ES-I3 (cell line): Measurements from ENCODE around the gene CNTNAP2.

Experiments
- H3K36me3 ChIP-seq: 2 replicates; pipeline ENCODE4 v1.6.1; 2013; ENCODE audit warnings: mild to moderate bottlenecking, low read length, control low read depth, moderate library complexity; ENCODE audit not compliant: insufficient read depth
- H3K4me1 ChIP-seq: 2 replicates; pipeline ENCODE4 v1.6.1; 2013; ENCODE audit warnings: mild to moderate bottlenecking, control low read depth, low read length; ENCODE audit not compliant: insufficient read depth
- H3K9ac ChIP-seq: 2 replicates; pipeline ENCODE4 v1.6.1; 2013; ENCODE audit warnings: low read depth, mild to moderate bottlenecking, low read length, moderate library complexity
- H3K9me3 ChIP-seq: 2 replicates; pipeline ENCODE4 v1.6.1; 2013; ENCODE audit warnings: mild to moderate bottlenecking, low read length, moderate library complexity; ENCODE audit not compliant: control insufficient read depth, insufficient read depth

The CNTNAP2 gene

GRCh38 chr7:148148456-148148855 is 2031.9 kb downstream of the CNTNAP2 start:
- Histone ChIP-seq H3K4me1 (no peaks in the 10 kb centered on the region), H3K36me3 (no peaks in the 10 kb centered on the region), H3K9me3 (peaks cover 5% of the 10 kb centered on the region; the same call in 1 of the 2 replicates), H3K9ac (no peak overlapping the region)

DNA sequence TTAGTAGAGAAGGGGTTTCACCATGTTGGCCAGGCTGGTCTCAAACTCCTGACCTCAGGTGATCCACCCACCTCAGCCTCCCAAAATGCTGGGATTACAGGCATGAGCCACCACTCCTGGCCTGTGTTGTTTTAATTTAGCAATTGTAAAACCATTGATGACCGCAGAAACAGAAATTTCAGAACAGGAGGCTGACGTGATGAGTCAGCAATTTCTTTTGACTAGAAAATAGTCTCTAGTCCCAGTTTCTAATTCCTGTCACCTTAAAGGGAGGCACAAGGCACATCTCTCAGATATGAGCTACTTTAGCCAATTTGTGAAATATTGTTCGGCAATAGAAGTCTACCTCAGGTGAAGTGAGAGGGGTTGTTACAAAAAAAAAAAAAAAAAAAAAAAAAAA is 2033.1 kb downstream of the CNTNAP2 start:
- H3K9me3 ChIP-seq, result no peaks in the 10 kb centered on the region; the same call in 1 of the 2 replicates
- no peak overlapping the region for H3K9ac ChIP-seq
- no peaks in the 10 kb centered on the region for H3K4me1 ChIP-seq
- no peaks in the 10 kb centered on the region for H3K36me3 ChIP-seq

GRCh38 chr7:148151778-148152177 is 2035.2 kb downstream of the CNTNAP2 start:
- Histone ChIP-seq H3K4me1 (no peaks in the 10 kb centered on the region), H3K36me3 (no peaks in the 10 kb centered on the region), H3K9me3 (no peaks in the 10 kb centered on the region; the same call in 1 of the 2 replicates), H3K9ac (no peak overlapping the region)

DNA sequence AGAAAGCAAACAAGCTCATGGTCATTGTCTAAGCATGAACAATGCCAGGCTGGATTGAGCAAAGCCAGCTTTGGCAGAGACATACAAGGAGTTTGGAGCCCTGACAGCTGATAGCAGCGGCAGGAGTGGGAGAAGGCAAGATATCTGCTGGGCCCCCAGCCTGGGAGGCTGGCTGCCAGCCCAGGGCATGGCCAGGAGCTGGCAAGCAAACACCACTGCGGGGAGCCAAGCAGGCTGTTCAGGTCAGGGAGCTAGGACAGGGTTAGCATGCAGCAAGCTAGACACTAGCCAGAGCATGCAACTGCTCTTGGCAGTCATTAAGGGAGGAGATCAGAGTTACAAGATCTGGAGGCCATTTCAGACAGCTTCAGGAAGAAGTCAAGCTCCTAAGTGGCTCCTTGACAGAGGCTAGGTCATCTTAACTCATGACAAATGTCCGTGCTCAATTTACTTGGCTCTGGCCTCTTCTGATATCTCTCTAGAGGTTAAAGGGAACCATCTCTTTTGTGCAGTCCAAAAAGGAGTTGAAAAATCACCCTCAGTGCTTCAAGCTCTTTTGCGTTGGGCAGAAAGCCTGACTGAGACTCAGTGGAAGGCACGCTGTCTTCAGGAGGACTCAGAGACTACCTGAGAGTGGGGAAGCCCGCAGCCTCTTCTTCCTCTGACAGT is 2037.1 kb downstream of the CNTNAP2 start:
- Histone ChIP-seq H3K9ac (no peak overlapping the region), H3K9me3 (no peaks in the 10 kb centered on the region; the same call in 1 of the 2 replicates), H3K4me1 (no peaks in the 10 kb centered on the region), H3K36me3 (no peaks in the 10 kb centered on the region)

GRCh38 chr7:148155000-148155399 is 2038.4 kb downstream of the CNTNAP2 start:
- no peak overlapping the region for H3K9ac ChIP-seq
- H3K36me3 ChIP-seq, result no peaks in the 10 kb centered on the region
- no peaks in the 10 kb centered on the region; the same call in 1 of the 2 replicates for H3K9me3 ChIP-seq
- no peaks in the 10 kb centered on the region for H3K4me1 ChIP-seq

DNA sequence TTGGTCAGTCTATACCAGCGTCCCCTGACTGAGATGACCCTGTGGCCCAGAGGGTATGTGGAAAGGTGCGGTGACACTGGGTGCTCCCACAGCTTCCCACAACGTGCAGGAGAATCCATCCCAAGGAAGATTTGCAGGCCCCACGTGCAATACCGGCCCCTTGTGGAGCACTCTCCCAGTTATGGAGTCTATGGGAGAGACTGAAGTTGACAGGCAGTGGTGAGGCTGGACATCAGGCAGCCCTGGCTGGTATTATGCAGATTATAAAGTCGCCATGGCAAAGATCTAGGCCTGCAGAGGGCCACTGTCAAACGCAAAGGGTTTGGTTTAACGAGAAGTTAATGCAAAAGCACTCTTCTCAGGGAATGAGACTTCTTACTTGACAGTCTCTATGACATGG is 2039.2 kb downstream of the CNTNAP2 start:
- Histone ChIP-seq H3K4me1 (no peaks in the 10 kb centered on the region), H3K36me3 (no peaks in the 10 kb centered on the region), H3K9ac (no peak overlapping the region), H3K9me3 (no peaks in the 10 kb centered on the region; the same call in 1 of the 2 replicates)

GRCh38 chr7:148156233-148156632 is 2039.6 kb downstream of the CNTNAP2 start:
- H3K9ac ChIP-seq, result no peak overlapping the region
- no peaks in the 10 kb centered on the region; the same call in 1 of the 2 replicates for H3K9me3 ChIP-seq
- no peaks in the 10 kb centered on the region for H3K4me1 ChIP-seq
- H3K36me3 ChIP-seq, result no peaks in the 10 kb centered on the region

GRCh38 chr7:148159331-148159730 is 2042.7 kb downstream of the CNTNAP2 start:
- Histone ChIP-seq H3K36me3 (no peaks in the 10 kb centered on the region), H3K9me3 (no peaks in the 10 kb centered on the region), H3K4me1 (no peaks in the 10 kb centered on the region), H3K9ac (no peak overlapping the region)

DNA sequence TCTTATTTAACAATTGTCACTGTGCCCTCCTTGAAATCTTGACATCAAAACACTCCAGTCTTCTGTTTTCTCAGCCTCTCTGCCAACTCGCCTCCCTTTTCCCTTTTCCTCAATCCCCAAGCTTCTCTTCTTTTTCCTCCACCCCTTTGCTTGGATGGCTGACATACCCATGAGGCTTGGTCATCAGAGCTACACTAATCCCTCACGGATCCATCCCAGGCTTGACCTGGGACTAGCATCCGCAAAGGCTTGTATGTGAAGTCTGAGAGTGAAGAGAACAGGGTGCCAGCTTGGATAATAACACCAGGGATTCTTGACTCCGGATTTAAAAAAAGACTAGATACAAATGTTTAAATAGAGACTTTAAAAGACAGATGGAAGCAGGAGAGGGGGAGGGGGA is 2045.2 kb downstream of the CNTNAP2 start:
- Histone ChIP-seq H3K36me3 (no peaks in the 10 kb centered on the region), H3K4me1 (no peaks in the 10 kb centered on the region), H3K9ac (no peak overlapping the region), H3K9me3 (no peaks in the 10 kb centered on the region)

DNA sequence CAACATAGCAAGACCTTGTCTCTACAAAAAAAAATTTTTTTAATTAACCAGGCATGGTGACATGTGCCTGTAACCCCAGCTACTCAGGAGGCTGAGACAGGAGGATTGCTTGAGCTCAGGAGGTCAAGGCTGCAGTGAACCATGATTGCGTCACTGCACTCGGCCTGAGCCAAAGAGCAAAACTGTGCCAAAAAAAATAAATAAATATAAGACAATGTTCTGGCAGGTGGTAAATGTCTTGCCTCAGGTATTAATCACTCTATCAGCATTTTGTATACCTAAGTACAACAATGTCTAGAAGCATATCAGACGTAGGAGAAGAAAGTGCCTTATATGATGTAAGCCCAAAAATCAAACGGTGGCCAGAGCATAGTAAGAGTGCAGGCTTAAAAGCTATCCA is 2046.2 kb downstream of the CNTNAP2 start:
- Histone ChIP-seq H3K9me3 (no peaks in the 10 kb centered on the region), H3K9ac (no peak overlapping the region), H3K4me1 (no peaks in the 10 kb centered on the region), H3K36me3 (no peaks in the 10 kb centered on the region)

GRCh38 chr7:148163246-148163645 is 2046.6 kb downstream of the CNTNAP2 start:
- no peak overlapping the region for H3K9ac ChIP-seq
- H3K36me3 ChIP-seq, result no peaks in the 10 kb centered on the region
- no peaks in the 10 kb centered on the region for H3K9me3 ChIP-seq
- H3K4me1 ChIP-seq, result no peaks in the 10 kb centered on the region

- Histone ChIP-seq H3K9ac (no peak overlapping the region), H3K36me3 (no peaks in the 10 kb centered on the region), H3K4me1 (no peaks in the 10 kb centered on the region), H3K9me3 (no peaks in the 10 kb centered on the region)
Measured at GRCh38 chr7:148172920-148173319, 2056.3 kb downstream of the CNTNAP2 start.

- no peak overlapping the region for H3K9ac ChIP-seq
- H3K36me3 ChIP-seq, result no peaks in the 10 kb centered on the region
- H3K9me3 ChIP-seq, result no peaks in the 10 kb centered on the region
- no peaks in the 10 kb centered on the region for H3K4me1 ChIP-seq
Measured at GRCh38 chr7:148173369-148173768, 2056.8 kb downstream of the CNTNAP2 start.

DNA sequence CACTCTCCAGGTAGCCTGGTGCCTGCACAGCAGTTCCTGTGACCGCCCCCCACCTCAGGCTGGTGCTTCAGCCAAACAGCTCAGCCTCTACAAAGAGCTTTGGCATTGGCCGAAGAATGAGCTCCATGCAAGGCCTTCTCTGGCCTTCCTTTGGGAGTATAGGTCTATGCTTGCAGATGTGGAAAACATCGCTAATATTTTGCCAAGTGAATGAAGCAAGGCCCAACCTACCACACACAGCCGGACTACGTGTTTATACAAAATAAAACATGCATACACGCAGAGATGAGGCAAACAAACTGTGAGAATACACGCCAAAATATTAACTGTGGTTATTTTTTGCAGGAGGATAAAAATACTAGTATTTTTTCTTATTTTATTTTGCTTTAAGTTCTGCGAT is 2057.8 kb downstream of the CNTNAP2 start:
- Histone ChIP-seq H3K36me3 (no peaks in the 10 kb centered on the region), H3K9me3 (no peaks in the 10 kb centered on the region), H3K9ac (no peak overlapping the region), H3K4me1 (no peaks in the 10 kb centered on the region)

- Histone ChIP-seq H3K9me3 (no peaks in the 10 kb centered on the region), H3K36me3 (no peaks in the 10 kb centered on the region)
Measured at GRCh38 chr7:148175512-148175911, 2058.9 kb downstream of the CNTNAP2 start.

More at GRCh38 chr7:148175512-148175911, 2058.9 kb downstream of the CNTNAP2 start:
- H3K4me1 ChIP-seq, result no peaks in the 10 kb centered on the region
- H3K9ac ChIP-seq, result no peak overlapping the region
